ENCODE results near the gene DBR1. TPM values are rescaled to one million over a fixed set of nuclear protein-coding genes. Genes with fewer than 3 reads are reported as not detected.

DBR1 gene
- total and polyA plus RNA-seq, 2 of the 4 experiments (the other 2 are of a cell fraction): 7.6 to 12.5 TPM

GRCh38 chr3:138112362-138112761 is 62.4 kb downstream of the DBR1 start:
- Histone ChIP-seq H3K56ac (ENCODE audit: extremely low read depth, insufficient read depth, low read length) (no peak overlapping the region), H2BK20ac (ENCODE audit: low read depth, low read length) (no peak overlapping the region), H3K4me2 (ENCODE audit: low read depth, low read length) (no peak overlapping the region), H3K9me3 (ENCODE audit: control insufficient read depth, insufficient read depth, low read length) (no peaks in the 10 kb centered on the region), H3K27me3 (ENCODE audit: control insufficient read depth, insufficient read depth, low read length) (no peaks in the 10 kb centered on the region), H2AFZ (replicated peaks; ENCODE audit: low read length, poor library complexity) (no peak overlapping the region), H4K91ac (ENCODE audit: insufficient read depth, low read depth, low read length) (no peak overlapping the region), H3K9ac (ENCODE audit: low read depth, low read length) (no peak overlapping the region), H2BK120ac (ENCODE audit: low read depth, low read length) (no peak overlapping the region), H2AK5ac (ENCODE audit: low read depth, low read length) (no peak overlapping the region), H4K8ac (ENCODE audit: low read depth in 2 of 2, low read length in 2 of 2) (no peak overlapping the region), H3K4ac (ENCODE audit: low read depth, low read length) (no peak overlapping the region; the same call in 1 of the 2 replicates), H2BK15ac (ENCODE audit: low read depth, low read length) (no peak overlapping the region), H3K14ac (replicated peaks; ENCODE audit: low read depth, low read length) (0 out of 2 replicates have a peak overlapping the region, but pooled peaks have one; percentile 10), H2AK9ac (replicated peaks; ENCODE audit: low read depth, low read length, poor library complexity) (no peak overlapping the region), H3K4me1 (ENCODE audit: control insufficient read depth, insufficient read depth, low read length) (peaks cover 5% of the 10 kb centered on the region), H4K5ac (ENCODE audit: low read depth, low read length) (no peak overlapping the region), H3K23ac (ENCODE audit: low read depth, low read length) (peak overlapping the region; percentile 46; the same call in 1 of the 2 replicates), H3K9me1 (ENCODE audit: insufficient read depth, low read length) (peaks cover 13% of the 10 kb centered on the region), H3K36me3 (ENCODE audit: control insufficient read depth, insufficient read depth, low read length) (peaks cover 4% of the 10 kb centered on the region), H3K18ac (ENCODE audit: low read depth, low read length) (no peak overlapping the region), H3K79me1 (ENCODE audit: low read depth in 1 of 2, low read length in 2 of 2) (peaks cover 25 to 57% of the 10 kb centered on the region in 2 experiments), H3K27ac (ENCODE audit: insufficient read depth, low read length) (no peak overlapping the region), H2BK5ac (ENCODE audit: low read depth, low read length, poor library complexity, severe bottlenecking) (no peak overlapping the region), H3K4me3 (ENCODE audit: insufficient read depth, low read depth, low read length) (no peak overlapping the region), H4K20me1 (ENCODE audit: insufficient read depth, low read length) (peaks cover 10% of the 10 kb centered on the region; the same call in 1 of the 2 replicates)
- dilution Hi-C loops (cut with HindIII; ENCODE audit: low sequenced_read_pairs, unreplicated experiment) (no loop called here), intact Hi-C loops (cut with micrococcal nuclease) (no loop called here), in situ Hi-C loops (cut with MboI; ENCODE audit: low sequenced_read_pairs) (no loop called here)
- ChIA-PET CTCF (no interaction called here), POLR2A (ENCODE audit: unreplicated experiment) (no interaction called here)
- no peak for TF ChIP-seq USF2 (IDR thresholded peaks at IDR 0.05; ENCODE audit: low read depth, low read length)
- no peak for TF ChIP-seq POLR2A (IDR thresholded peaks at IDR 0.05; ENCODE audit: low read depth, low read length)
- DNase-seq (no peak), ATAC-seq (ENCODE audit: low read depth) (no peak)
- BruUV-seq (replicated peaks): no TSS peak
- 89% methylated on average over 5 of the region's 8 CpGs; no CpG with 5 or more reads in 1 of the 2 experiments for WGBS, 2 experiments (ENCODE audit: extremely low coverage in 2 of 2, insufficient read length in 1 of 2)

Other genes starting within 250 kb of the DBR1 start
- gene CLDN18, start 164.8 kb downstream of the DBR1 start, total RNA-seq (2012; rRNA removed): not detected in 2 replicates
- gene CLDN18, start 164.8 kb downstream of the DBR1 start, polyA plus RNA-seq (2012; rRNA removed): not detected in 2 replicates
- 14.7 and 21.4 TPM in 2 replicates for gene DZIP1L, start 59.3 kb downstream of the DBR1 start, total RNA-seq (2012; rRNA removed)
- gene DZIP1L, start 59.3 kb downstream of the DBR1 start, polyA plus RNA-seq (2012; rRNA removed): 10.8 and 12.9 TPM in 2 replicates
- not detected in 2 replicates for gene A4GNT, start 42.5 kb downstream of the DBR1 start, total RNA-seq (2012; rRNA removed)
- not detected in 2 replicates for gene A4GNT, start 42.5 kb downstream of the DBR1 start, polyA plus RNA-seq (2012; rRNA removed)
- gene ARMC8, start 12.4 kb upstream of the DBR1 start, total RNA-seq (2012; rRNA removed): 66.7 and 75.1 TPM in 2 replicates
- gene ARMC8, start 12.4 kb upstream of the DBR1 start, polyA plus RNA-seq (2012; rRNA removed): 39.1 and 45.7 TPM in 2 replicates
- gene NME9, start 154.9 kb upstream of the DBR1 start, total RNA-seq (2012; rRNA removed): not detected in 2 replicates
- not detected in 2 replicates for gene NME9, start 154.9 kb upstream of the DBR1 start, polyA plus RNA-seq (2012; rRNA removed)
- gene MRAS, start 173.7 kb upstream of the DBR1 start, total RNA-seq (2012; rRNA removed): 56.1 and 59.3 TPM in 2 replicates
- 48.1 and 60.6 TPM in 2 replicates for gene MRAS, start 173.7 kb upstream of the DBR1 start, polyA plus RNA-seq (2012; rRNA removed)